Choroid plexus epithelial cell (primary cell): ENCODE results near the gene ALPK1.
"Not testable (repeated sequence)": the region's sequence is repeated elsewhere in the genome, so short reads cannot be mapped to it uniquely, and the experiment has no call there.

Experiments used
- DNase-seq: peaks from one replicate; pipeline ENCODE4 v3.0.0-alpha.2; 2010; ENCODE audit warnings: low read depth
- H3K4me3 ChIP-seq: 2 replicates; pipeline ENCODE4 v1.5.1; 2011; ENCODE audit warnings: low read depth, mild to moderate bottlenecking, control low read depth, low read length, moderate library complexity
- TF ChIP-seq, protein P1 (sequence below): conservative IDR thresholded peaks from 2 replicates; pipeline ENCODE4 v1.5.1; 2011; ENCODE audit warnings: low read depth, mild to moderate bottlenecking, control low read depth, inconsistent platforms, low read length, moderate library complexity

Gene ALPK1

DNA sequence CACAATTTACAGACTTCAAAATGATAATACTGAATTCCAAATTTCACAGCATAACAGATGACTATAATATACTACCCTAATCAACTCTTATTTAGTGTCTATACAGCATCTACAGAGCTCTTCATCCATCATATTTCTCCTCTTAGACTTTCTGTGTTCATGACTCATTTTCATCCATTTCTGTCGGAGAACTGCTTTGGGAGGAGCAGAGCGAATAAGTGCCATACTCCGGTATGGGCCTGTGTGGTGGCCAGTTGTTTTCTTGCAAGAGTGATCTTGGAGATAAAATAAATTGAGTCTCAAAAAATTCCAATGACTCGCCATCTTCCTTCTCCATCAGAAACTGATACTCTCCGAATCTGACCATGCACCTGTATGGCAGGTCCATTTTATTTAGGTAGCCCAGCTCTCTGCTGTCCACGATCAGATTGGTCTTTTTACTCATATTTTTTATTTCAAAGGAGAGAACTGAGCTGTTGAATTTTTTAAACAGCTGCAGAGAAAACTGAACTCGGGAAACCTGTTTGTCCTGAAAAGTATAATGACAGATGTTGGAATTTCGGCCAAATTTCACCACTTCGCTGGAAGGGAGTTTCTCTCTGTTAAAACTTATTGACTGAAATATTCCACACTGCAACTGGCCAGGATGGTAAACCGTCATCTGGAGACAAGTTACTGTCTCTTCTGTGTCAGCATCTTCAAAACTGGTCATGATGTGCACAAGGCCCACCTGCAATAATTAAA, 19.3 kb upstream of the ALPK1 start:
- no peak overlapping the region for H3K4me3 ChIP-seq
- DNase-seq: no peak
- TF ChIP-seq, protein P1, sequence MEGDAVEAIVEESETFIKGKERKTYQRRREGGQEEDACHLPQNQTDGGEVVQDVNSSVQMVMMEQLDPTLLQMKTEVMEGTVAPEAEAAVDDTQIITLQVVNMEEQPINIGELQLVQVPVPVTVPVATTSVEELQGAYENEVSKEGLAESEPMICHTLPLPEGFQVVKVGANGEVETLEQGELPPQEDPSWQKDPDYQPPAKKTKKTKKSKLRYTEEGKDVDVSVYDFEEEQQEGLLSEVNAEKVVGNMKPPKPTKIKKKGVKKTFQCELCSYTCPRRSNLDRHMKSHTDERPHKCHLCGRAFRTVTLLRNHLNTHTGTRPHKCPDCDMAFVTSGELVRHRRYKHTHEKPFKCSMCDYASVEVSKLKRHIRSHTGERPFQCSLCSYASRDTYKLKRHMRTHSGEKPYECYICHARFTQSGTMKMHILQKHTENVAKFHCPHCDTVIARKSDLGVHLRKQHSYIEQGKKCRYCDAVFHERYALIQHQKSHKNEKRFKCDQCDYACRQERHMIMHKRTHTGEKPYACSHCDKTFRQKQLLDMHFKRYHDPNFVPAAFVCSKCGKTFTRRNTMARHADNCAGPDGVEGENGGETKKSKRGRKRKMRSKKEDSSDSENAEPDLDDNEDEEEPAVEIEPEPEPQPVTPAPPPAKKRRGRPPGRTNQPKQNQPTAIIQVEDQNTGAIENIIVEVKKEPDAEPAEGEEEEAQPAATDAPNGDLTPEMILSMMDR: no peak

DNA sequence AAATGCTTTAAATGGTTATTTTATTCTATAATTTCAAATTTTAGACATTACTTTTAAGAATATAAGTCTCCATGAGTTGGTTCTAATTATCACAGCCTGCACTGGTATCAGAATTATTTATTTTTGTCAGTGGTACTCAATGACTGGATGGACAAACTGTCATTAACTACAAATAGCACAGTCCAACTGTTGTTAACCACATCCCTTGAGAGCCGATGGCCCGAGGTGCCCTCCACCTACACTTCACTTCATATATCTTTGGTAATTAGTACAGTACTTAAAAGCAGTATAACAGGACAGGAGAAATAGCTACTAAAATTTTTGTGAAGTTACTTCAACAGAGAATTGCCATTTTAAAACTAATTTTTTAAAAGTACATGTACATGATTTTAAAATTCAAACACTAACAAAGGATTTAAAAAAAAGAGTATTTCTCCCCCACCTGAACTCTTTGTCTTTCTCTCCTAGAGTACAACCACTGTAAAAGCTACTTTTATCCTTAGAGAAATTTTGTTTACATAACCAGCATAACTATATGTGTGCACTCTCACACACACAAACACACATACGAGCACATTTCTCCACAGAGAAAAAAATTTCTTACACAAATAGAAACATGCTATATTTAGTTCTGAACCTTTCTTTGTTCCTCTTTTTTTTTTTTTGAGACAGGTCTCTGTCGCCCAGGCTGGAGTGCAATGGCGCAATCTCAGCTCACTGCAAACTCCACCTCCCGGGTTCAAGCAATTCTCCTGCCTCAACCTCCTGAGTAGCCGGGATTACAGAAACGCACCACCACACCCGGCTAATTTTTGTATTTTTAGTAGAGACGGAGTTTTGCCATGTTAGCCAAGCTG, 17.9 kb upstream of the ALPK1 start:
- no peak overlapping the region for H3K4me3 ChIP-seq
- peak; percentile 44 for DNase-seq
- TF ChIP-seq, protein P1: no peak

DNA sequence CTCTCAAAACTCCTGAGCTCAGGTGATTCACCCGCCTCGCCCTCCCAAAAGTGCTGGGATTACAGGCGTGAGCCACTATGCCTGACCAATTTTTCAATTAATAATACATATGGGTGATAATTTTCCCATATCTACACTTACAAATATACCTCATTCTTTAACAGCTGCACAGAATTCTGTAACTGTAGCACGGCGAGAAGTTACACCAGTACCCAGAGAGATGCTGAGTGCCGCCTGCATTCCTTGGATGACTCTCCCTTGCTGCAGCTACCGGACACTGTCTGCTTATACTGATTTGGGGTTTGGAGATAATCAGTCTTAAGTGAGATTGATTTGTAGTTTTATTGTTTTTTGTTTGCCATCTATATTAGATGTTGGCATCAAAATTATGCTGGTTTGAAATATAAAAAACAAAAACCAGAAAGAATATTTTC, 17.3 kb upstream of the ALPK1 start:
- TF ChIP-seq, protein P1: no peak
- peak; percentile 34 for DNase-seq
- no peak overlapping the region for H3K4me3 ChIP-seq

DNA sequence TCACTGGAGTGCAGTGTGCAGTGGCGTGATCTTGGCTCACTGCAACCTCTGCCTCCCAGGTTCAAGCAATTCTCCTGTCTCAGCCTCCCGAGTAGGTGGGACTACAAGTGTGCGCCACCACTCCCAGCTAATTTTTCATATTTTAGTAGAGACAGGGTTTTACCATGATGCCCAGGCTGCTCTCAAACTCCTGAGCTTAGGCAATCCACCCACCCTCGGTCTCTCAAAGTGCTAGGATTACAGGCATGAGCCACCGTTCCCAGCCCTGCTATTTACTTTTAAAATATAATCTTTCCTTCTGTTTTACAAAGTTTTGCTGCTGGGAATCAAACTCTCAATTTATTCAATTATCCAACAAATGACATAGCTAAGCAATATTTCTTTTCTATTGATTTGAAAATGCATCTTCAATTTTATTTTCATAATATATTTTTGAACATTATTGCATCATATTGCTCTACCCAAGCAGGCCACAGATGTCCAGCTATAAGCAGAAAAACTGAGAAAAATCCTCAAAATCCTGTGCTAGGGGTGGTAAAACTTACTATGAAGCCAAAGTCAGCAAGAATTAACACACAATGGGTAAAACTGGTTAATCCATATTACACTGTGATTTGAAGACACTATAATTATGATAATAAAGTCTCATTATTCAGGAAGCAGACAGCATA, 16.6 kb upstream of the ALPK1 start:
- H3K4me3 ChIP-seq: no peak overlapping the region
- TF ChIP-seq, protein P1: no peak
- no peak for DNase-seq

DNA sequence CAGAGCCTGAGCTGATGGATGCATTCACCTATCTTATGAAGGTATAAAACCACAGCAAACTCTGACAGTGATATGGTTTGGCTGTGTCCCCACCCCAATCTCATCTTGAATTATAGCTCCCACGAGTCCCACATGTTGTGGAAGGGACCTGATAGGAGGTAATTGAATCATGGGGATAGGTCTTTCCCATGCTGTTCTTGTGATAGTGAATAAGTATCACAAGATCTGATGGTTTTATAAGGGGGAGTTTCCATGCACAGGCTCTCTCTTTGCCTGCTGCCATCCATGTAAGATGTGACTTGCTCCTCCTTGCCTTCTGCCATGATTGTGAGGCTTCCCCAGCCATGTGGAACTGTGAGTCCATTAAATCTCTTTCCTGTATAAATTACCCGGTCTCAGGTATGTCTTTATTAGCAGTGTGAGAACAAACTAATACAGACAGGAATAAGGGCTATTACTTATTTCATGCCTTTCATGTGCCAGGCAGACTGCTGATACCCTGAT, 15.2 kb upstream of the ALPK1 start:
- not testable (repeated sequence) for DNase-seq, H3K4me3 ChIP-seq

DNA sequence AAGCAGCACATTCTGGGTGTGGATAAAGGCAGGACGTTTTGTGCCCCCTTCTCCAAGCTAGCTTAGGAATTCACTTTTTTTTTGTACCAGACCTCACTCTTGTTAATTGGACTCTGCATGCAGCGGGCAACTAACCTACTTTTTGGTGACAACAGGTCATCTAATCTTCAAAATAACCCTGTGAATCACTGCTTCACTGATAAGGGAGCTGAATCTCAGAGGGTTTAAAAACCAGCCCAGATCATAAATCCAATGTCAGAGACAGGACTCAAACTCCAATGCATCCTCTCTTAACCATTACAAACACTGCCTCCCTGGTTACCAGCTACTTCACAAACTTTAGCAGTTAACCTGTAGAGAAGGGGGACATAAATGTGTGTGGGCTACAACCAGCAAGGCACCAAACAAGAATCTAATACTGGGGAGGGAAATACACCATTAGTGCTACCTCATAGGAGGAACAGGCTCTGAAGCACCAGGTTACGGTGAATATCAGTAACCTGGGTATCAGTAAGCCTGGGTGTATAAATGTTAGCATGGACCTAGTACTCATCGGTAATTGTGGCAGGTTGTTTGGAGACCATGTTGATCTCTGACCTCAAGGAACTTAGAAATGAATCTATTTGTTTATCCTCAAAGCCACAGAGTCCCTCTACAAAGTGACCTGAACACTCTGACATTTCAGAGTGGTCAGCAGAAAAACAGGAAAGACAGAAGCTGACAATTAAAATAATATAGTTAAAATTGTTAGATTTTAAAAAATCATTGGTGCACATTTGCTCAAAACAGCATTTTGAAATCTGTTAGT, 14.1 kb upstream of the ALPK1 start:
- TF ChIP-seq, protein P1: no peak
- no peak overlapping the region for H3K4me3 ChIP-seq
- DNase-seq: no peak
